Stimulated activated CD8-positive, alpha-beta memory T cell treated with anti-CD3 and anti-CD28 coated beads, Interleukin-15, amount 100 ng/mL, for 48 hours (primary cell): ENCODE measurements around the gene SPATA19.

Experiments used
- DNase-seq, 2 donors: peaks; one replicate each; pipeline ENCODE4 v3.0.0-alpha.2; 2020; ENCODE audit warnings: low read depth in 2 of 2

SPATA19 gene

DNA sequence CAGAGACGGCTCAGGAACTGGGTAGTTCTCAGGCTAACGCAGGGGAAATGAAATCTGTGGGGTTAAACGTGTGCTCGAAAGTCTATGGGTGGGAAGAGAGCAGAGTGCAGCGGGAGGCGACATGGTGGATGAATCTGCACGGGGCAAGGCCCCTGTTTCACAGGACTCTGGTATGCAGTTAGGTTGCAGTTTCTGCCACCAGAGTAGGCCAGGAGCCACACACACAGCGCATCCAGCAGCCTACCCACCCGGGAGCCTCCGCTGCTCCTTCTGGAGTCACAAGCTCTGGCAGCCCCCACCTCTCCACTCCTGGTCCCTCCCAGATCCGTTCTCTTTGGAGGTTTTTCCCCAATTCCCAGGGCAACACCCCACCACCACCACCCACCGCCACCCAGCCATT lies 27.0 kb downstream of the SPATA19 start:
- DNase-seq: no peak

DNA sequence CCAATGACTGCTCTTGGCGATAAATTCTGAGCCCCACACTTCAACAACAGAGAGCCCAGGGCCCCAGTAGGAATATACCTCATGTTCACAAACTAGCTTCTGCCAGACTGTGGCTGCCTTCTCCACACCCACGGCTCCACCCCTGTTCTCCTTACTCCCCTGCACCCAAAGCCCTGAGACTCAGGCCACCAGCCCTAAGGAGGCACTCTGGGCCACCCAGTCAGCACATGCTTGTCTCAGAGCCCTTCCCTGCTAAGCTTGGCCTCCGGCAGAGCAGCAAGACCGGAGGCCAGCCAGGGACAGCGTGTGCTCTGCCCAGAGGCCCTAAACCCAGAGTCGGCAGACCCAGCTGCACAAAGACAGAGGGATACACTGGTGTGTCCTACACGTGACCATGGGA lies 27.9 kb downstream of the SPATA19 start:
- DNase-seq: no peak

DNA sequence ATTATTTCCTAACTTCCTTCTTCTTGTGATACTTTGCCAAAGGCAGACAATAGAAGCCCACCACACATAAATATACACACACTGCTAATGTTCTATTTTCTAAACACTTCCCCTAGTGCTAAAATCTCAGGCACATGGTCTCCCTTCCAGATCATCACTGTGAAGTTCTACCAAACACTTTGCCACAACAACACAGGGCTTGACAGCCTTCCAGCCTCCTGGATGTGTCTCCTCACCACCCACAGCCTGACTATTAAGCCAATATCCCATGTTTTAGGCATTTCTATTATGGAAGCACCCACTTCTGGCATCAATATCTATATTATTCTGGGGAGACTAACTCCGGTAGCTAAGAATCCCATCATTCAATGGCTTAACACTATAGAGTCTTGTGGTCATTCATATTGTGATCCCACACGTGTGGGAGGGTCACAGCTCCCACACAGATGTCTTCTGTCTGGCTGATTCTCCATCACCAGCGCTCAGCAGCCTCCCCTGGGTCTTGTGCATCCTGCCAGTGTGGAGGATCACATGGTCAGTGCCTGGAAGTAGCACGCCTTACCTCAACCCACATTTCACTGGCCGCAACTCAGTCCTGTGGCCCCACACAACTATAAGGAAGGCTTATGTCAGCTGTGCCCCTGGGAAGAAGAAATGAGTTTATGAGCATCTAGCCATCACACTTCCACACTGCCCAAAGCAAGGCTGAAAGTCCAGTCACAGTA lies 29.0 kb downstream of the SPATA19 start:
- DNase-seq: no peak

DNA sequence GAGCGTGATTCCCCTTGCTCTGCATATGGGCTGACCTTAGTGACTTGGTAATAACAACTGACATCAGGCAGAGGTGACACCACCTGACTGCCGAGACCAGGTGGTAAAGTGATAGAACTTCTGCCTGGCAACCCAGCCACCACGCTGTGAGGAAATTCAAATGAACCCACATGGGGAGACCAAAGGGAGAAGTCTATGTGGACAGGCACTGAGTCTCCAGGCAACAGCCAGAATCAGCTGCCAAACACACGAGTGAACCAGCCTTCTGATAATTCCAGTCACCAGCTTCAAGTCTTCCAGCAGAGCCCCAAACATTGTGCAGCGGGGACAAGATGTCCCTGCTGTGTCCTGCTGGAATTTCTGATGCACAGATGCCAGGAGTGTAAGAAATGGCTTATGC lies 29.7 kb downstream of the SPATA19 start:
- DNase-seq: no peak

DNA sequence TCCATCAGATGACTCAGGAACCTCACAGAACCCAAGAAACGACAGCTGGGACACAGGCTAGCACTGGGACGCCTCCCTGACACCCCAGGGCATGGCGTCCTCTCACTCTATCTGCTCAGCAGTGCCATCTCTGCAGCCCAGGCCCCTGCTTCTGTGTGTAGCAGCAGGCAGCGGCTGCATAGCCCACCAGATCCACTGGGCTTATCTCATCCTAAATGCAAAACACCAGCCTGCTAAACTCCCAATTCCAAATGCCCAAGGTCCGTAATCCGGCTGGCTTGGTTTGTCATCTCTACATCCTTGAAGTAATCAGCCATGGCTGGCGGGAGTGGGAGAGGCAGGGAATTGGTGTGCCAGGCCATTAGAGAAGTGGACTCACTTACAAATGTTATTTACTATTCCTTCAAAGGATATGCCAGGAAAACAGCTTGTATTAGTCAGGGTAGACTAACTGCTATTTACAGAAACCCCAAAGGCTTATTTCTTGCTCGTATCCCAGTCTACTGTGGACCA lies 30.7 kb downstream of the SPATA19 start:
- DNase-seq: no peak

DNA sequence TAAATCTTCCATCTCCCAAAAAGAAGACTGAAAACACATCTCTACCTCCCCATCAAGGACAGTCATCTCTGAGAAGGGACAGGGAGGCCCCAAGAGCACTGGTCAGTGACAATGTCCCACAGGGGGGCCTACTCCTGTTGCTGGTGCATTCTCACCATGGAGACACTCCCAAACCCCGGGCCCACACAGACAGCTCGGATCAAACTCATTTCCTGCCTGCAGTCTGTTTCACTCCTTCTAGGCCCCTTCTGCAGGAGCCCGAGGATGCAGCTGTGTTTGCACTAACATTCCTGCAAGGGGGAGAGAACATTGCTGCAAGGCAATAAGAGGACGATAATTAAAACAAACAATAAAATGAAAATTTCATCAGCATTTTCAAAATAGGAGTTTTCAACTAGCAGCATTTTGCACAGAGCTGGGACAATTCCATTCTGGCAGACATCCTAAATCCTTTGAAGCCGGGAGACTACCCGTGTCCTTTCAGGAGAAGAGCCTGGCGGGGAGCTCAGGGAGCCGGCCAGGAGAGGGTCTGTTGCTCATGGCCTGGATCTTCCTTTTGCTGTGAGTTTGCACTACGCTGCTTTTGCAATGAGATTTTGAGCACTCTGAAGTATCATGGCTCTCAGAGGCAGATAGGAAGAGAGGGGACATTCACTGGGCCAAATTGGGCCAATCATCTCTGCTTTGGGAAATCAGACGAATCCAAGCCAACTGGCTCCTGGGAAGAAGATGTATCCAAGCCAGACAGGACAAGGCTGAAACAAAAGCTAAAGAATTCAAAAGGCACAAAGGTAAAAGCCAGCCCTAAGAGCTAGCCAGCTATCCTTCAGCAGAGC lies 33.2 kb downstream of the SPATA19 start:
- no peak for DNase-seq

DNA sequence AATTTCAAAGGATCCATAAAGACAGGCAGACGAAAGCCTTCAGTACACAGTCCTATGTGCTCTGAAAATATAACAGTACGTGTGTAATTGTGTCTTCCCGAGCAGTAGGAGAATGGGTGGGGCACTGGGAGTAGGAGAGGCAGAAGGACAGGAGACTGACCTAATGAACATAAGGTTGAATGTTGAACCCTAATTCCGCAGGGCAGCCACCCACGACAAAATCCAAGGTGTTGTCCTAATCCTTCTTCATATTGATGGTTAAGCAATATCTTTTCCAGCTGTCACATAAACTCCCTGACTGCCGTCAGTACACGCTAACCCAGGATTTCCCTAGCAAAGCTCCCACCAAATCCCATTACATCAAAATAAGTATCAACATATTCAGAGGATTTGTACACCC lies 34.5 kb downstream of the SPATA19 start:
- no peak for DNase-seq

DNA sequence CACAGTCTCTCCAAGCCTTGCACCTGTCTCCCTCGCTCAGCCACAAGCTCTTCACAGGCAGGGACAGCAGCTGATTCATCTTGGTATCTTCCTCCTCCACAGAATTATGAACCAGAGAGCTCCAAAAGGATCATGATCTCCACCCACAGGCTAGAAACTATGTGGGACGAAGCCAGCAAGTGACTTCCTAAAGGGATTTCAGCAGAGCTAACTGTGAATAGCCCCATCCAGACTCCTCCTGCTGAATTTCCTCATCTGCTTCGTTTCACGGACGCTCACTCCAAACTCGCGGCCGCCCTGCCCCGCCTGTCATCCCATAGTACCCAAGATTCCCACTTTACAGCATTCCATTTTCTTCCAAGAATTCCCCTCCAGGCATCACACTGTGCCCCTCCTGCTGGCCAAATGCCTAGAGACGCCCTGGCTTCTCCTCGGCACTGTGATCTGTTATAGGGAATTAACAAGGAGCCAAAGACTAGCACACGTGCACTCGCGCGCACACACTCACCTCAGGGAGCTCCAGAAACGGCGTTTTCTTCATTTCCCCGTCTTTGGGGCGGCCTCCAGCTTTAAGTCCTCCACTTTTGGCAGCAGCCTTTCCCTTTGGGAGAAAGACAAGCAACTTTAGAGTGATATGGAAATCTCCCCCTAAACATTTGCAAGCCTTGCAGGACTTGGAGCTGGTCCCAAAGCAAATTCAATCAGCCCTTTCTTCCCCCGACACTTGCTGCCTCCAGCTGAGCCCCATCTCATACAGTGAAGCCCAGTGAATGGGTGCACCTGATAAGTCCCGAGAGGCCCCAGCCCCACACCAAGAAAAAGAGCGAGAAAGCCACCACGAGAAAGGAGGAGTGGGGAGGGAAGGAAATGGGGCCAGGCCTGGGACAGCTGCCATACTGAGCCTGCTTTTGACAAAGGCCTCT lies 35.5 kb downstream of the SPATA19 start:
- DNase-seq: no peak

DNA sequence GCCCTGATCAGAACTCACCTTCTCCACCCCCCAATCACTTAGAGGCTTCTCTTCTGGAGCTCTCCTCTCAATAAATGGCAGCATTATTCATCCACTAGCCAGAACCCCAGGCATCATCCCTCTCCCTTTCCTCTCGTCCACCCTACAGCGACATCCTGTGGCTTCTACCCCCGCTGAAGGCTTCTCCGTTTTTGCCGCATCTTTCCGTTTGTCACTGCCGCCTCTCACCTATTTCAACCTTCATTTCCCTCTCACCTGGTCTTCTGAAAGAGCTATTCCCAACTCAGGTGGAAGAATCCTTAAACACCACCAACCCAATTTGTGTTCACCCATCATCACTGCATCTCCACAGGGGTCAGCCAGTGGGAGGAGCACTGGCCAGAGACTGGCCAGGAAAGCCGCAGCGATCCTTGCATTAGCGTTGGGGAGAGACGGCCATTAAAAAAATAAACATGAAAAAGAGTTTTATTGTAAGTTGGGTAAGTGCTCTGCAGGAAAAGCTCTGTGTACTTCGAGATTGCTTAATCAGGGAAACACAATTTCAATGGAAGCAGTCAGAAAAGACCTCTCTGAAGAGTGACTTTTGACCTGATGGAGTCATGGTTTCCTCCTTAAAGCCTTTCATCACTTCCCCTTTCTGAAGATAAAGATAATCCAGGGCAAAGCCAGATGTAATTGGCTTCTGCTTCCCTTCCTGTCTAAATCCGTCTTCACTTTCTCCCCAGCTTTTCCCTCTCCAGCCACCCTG lies 36.7 kb downstream of the SPATA19 start:
- no peak for DNase-seq

DNA sequence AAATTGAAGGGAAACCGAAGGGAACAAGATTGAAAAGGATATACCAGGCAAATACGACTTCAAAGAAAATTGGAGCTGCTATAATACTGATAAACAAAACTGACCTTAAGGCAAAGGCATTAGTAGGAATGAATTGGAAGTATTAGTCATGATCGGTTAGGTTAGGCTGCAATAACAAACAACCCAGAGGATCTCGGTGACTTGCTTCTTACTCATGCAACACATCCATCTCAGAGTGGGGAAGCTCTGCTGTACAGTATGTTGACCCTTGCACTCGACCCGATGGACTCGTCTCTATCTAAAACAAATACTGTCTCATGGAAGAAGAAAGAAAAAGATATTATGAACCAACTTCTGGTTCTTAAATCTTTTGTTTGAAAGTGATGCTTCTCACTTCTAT lies 42.3 kb downstream of the SPATA19 start:
- no peak for DNase-seq

DNA sequence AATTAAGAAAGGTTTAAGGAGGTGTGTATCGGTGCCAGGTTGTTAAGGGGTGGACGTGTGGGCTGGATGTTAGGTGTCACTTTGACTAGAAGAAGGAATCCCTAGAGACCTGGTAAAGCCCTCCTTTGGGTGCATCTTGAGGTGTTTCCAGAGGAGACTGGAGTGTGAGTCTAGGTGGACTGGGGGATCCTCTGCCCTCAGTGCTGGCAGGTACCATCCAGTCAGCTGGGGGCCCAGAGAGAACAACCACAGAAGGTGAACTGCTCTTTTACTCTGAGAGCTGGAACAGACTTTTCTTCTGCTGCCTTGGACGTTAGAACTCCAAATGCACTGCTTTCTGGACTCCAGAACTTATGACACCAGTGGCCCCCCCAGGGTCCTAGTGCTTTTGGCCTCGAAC lies 44.0 kb downstream of the SPATA19 start:
- DNase-seq: no peak

DNA sequence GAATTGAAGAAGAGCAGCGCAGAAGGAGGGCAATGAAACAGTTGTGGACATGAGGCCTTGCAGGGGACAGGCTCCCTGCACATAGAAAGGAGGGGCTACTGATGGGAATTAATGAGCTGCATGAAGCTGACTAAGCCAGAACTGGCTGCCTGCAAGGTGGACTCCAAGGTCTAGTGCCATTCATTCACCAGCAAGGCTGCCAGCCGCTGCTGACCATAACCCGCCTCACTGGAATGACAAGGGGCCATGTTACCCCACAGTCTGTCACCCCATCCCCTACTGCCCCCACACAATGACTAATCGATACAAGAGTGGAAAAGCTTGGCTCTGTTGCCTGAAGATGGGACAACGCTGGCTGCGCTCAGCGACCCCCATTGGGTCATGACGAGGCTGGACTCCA lies 44.6 kb downstream of the SPATA19 start:
- no peak for DNase-seq

DNA sequence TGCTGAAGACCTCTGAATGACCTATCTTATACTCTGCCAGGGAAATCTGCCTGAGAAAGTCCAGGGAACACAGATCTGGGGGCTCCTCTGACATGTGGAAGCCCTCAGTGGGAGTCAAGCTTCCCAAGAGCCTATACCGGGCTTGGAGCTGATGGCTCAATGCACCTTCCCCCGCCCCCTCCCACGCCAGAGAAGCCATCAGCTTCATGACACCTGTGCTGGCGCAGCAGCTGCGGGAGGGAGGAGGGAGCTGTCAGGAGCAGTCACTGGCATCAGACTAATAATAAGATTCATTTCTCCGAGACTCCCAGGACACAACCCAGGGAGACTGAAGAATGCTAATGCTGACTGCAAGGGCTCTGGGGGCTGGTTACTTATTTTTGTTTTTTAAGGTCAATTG lies 47.8 kb downstream of the SPATA19 start:
- DNase-seq: no peak

DNA sequence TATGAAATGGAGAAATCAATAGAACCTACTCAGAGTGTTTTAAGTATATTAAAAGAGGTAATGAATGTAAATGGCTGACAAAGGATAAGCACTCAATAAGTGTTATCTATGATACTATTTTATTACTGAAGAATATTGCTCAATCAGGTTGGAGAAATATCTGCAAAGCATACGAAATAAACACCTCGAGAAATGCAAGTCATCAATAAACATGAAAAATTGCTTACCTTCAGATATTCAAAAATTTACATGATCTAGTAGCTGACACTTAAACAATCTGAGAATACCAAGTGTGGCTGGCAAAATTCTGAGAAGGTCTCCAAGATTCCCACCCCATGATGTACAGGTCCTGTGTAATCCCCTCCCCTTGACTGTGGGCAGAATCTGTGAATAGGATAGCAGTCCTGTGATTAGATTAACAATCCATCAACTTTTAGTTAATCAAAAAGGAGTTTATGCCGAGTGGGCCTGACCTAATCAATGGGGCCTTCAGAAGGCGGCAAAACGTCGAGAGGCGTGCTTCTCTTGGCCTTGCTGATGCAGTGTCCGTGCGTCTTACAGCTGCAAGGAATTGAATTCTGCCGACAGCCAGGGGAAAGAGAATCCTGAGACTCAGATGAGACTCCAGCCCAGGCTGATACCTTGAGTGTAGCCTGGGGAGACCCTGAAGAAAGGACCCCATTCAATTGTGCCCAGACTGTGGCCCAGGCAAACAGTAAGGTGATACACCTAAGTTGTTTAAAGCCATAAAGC lies 49.1 kb downstream of the SPATA19 start:
- DNase-seq: no peak

DNA sequence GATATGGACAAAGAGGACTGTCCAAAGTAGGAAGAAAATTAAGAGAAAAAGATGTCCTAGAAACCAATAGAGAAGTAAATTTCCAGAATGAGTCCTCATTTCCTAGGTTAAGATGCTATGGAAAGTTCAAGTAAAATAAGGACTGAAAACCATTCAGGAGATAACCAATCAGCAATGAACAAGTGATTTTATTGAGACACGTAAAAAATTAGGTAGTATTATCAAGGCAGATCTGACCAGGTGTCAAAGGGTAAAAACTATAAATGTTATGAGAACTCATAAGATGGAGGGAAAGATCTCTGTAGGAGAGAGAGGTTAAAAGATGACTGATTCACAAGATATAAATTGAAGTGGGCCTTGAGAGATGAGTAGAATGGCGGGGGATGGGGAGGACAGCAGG lies 50.2 kb downstream of the SPATA19 start:
- no peak for DNase-seq

DNA sequence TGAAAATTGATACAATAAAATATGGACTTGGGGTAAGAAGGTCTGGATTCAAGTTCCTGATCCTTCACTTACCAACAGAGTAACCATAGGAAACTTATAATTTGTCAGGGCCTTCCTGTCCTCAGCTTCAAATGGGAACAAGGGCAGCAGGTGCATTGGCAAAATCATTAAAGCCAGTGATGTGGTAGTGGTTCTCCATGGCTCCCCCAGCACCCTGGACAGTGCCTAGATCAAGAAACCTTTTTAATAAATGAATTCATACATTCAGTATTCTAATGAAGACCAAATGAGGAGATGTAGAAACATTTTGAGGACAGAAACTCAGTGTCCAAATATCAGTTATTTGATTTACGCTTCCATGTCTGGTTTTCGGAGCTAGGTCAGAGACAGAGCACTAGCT lies 51.1 kb downstream of the SPATA19 start:
- no peak for DNase-seq

DNA sequence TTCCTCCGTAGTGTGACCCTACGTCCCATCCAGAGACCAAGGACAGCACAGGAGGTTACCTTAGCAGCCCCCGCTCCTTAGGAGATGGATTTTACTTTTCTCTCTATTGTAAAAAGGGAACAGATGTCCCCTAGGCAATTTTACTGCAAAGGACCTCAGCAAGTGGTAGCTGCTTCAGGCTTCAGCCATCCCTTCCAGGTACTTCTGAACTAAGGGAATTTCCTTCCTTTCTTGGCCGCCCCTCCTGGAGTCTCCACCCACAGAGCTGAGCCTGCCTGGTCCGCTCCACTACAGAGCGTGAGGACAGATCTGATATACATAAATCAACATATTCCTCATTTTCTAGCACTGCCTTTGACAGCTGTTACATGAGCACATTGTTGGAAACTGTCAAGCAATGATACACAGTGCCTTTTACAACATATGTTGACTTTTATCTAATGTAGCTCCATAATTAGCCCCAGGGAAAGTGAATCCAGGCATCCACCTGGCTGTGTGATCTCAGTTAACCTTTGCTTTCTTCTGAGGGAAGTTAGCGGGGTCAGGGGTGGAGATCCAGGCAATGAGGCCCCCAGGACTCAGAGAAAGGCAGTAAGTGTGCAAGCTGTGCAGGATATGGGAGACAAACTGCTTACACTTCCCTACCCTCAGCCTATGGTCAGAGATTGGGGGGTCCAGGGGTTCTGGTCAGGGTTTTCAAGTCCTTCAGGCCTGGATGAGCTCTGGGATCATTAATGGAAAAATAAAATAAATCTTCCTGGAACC lies 51.9 kb downstream of the SPATA19 start:
- DNase-seq: no peak

DNA sequence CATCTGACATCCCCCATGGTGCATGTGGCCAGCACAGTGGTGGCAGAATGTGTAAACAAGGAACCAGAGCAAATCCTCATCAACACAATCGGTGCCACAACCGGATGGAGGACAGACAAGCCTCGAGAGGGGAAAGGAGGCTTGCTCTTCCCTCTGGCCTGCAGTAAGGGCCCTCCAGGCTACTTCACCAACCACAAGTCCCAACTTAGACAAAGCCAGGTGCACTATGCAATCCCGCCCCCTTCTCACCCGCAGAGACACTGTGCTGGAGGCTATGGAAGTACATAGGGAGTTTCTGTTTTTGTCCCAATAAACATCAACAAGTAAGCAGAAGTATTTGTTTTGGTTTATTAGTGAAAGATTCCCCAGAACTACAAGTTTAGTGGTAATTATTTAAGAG lies 54.3 kb downstream of the SPATA19 start:
- DNase-seq: no peak
